ENCODE measurements around the gene CDH4. TPM values are rescaled to one million over a fixed set of nuclear protein-coding genes. Genes with fewer than 3 reads are reported as not detected.

The CDH4 gene
- total RNA-seq, 6 experiments from 2014 or later, result 5.8 to 12.8 (median 10.9) TPM

- no peak for DNase-seq
- Mint-ChIP-seq H3K9me3 (peaks cover 9% of the 10 kb centered on the region), H3K36me3 (ENCODE audit: low read depth) (no peaks in the 10 kb centered on the region), H3K4me1 (ENCODE audit: low read depth) (no peaks in the 10 kb centered on the region), H3K27ac (no peak overlapping the region), H3K4me3 (no peak overlapping the region), H3K27me3 (ENCODE audit: insufficient read depth) (peaks cover 5% of the 10 kb centered on the region; the same call in 1 of the 2 replicates)
- no peak for TF ChIP-seq CTCF (IDR thresholded peaks at IDR 0.05)
These were observed 565.5 kb downstream of the CDH4 start for GRCh38 chr20:61817575-61817974.

GRCh38 chr20:61818746-61819573 lies 566.9 kb downstream of the CDH4 start:
- Mint-ChIP-seq H3K9me3 (peaks cover 14% of the 10 kb centered on the region), H3K4me1 (ENCODE audit: low read depth) (no peaks in the 10 kb centered on the region), H3K36me3 (ENCODE audit: low read depth) (no peaks in the 10 kb centered on the region), H3K27me3 (ENCODE audit: insufficient read depth) (peaks cover 5% of the 10 kb centered on the region; the same call in 1 of the 2 replicates), H3K4me3 (no peak overlapping the region), H3K27ac (no peak overlapping the region)
- TF ChIP-seq CTCF (IDR thresholded peaks at IDR 0.05), result no peak
- DNase-seq, result no peak

GRCh38 chr20:61819574-61819846 lies 567.4 kb downstream of the CDH4 start:
- Mint-ChIP-seq H3K9me3 (peaks cover 14% of the 10 kb centered on the region), H3K27ac (no peak overlapping the region), H3K4me3 (no peak overlapping the region), H3K27me3 (ENCODE audit: insufficient read depth) (peaks cover 5% of the 10 kb centered on the region; the same call in 1 of the 2 replicates), H3K4me1 (ENCODE audit: low read depth) (no peaks in the 10 kb centered on the region), H3K36me3 (ENCODE audit: low read depth) (no peaks in the 10 kb centered on the region)
- TF ChIP-seq CTCF (IDR thresholded peaks at IDR 0.05), result no peak
- DNase-seq, result no peak

GRCh38 chr20:61819921-61820825 lies 568.1 kb downstream of the CDH4 start:
- no peak for DNase-seq
- Mint-ChIP-seq H3K27ac (no peak overlapping the region), H3K27me3 (ENCODE audit: insufficient read depth) (peaks cover 3% of the 10 kb centered on the region; the same call in 1 of the 2 replicates), H3K9me3 (peaks cover 14% of the 10 kb centered on the region), H3K36me3 (ENCODE audit: low read depth) (no peaks in the 10 kb centered on the region), H3K4me1 (ENCODE audit: low read depth) (no peaks in the 10 kb centered on the region), H3K4me3 (no peak overlapping the region)
- no peak for TF ChIP-seq CTCF (IDR thresholded peaks at IDR 0.05)

GRCh38 chr20:61821735-61822134 lies 569.7 kb downstream of the CDH4 start:
- Mint-ChIP-seq H3K4me3 (no peak overlapping the region), H3K36me3 (ENCODE audit: low read depth) (peaks cover 5% of the 10 kb centered on the region; the same call in 1 of the 2 replicates), H3K9me3 (peaks cover 19% of the 10 kb centered on the region), H3K27me3 (ENCODE audit: insufficient read depth) (no peaks in the 10 kb centered on the region; the same call in none of the 2 replicates), H3K4me1 (ENCODE audit: low read depth) (no peaks in the 10 kb centered on the region), H3K27ac (no peak overlapping the region)
- no peak for TF ChIP-seq CTCF (IDR thresholded peaks at IDR 0.05)
- DNase-seq, result no peak
